GM18502 (cell line): ENCODE data around the gene BCR.

Source experiments
- ATAC-seq: cut with Tn5 transposase; IDR thresholded peaks from one replicate; pipeline ENCODE4 v1.9.1; 2021; ENCODE audit warnings: mild to moderate bottlenecking; ENCODE audit not compliant: unreplicated experiment, poor library complexity

The BCR gene

GRCh38 chr22:23192558-23192957 is 12.2 kb downstream of the BCR start:
- ATAC-seq, result no peak

GRCh38 chr22:23193196-23193827 is 13.0 kb downstream of the BCR start:
- no peak for ATAC-seq

GRCh38 chr22:23193882-23194281 is 13.6 kb downstream of the BCR start:
- ATAC-seq, result no peak

GRCh38 chr22:23196165-23196564 is 15.9 kb downstream of the BCR start:
- no peak for ATAC-seq

GRCh38 chr22:23197836-23198235 is 17.5 kb downstream of the BCR start:
- no peak for ATAC-seq

- ATAC-seq, result no peak
Measured at GRCh38 chr22:23199159-23199558, 18.9 kb downstream of the BCR start.

GRCh38 chr22:23200898-23201297 is 20.6 kb downstream of the BCR start:
- no peak for ATAC-seq

GRCh38 chr22:23202812-23203451 is 22.6 kb downstream of the BCR start:
- ATAC-seq, result no peak

GRCh38 chr22:23203452-23204124 is 23.3 kb downstream of the BCR start:
- no peak for ATAC-seq

GRCh38 chr22:23204125-23204488 is 23.8 kb downstream of the BCR start:
- no peak for ATAC-seq

GRCh38 chr22:23204541-23205157 is 24.3 kb downstream of the BCR start:
- no peak for ATAC-seq

GRCh38 chr22:23205339-23206049 is 25.2 kb downstream of the BCR start:
- no peak for ATAC-seq

- no peak for ATAC-seq
Measured at GRCh38 chr22:23206915-23207314, 26.6 kb downstream of the BCR start.

- no peak for ATAC-seq
Measured at GRCh38 chr22:23207729-23208393, 27.6 kb downstream of the BCR start.

GRCh38 chr22:23210428-23211170 is 30.3 kb downstream of the BCR start:
- no peak for ATAC-seq

- no peak for ATAC-seq
Measured at GRCh38 chr22:23211622-23212021, 31.3 kb downstream of the BCR start.

- ATAC-seq, result no peak
Measured at GRCh38 chr22:23212061-23213021, 32.0 kb downstream of the BCR start.

GRCh38 chr22:23213022-23213555 is 32.8 kb downstream of the BCR start:
- ATAC-seq, result no peak
